Activated naive CD4-positive, alpha-beta T cell treated with Interleukin-2 at 50 U/mL for 16 hours (primary cell): Measurements from ENCODE around the gene FAM120B.
A peak's percentile ranks its signal among the peaks of the same experiment; 100 is the strongest.

ENCODE experiments used
- DNase-seq: peaks from one replicate; pipeline ENCODE4 v3.0.0-alpha.2; 2020

FAM120B gene

DNA sequence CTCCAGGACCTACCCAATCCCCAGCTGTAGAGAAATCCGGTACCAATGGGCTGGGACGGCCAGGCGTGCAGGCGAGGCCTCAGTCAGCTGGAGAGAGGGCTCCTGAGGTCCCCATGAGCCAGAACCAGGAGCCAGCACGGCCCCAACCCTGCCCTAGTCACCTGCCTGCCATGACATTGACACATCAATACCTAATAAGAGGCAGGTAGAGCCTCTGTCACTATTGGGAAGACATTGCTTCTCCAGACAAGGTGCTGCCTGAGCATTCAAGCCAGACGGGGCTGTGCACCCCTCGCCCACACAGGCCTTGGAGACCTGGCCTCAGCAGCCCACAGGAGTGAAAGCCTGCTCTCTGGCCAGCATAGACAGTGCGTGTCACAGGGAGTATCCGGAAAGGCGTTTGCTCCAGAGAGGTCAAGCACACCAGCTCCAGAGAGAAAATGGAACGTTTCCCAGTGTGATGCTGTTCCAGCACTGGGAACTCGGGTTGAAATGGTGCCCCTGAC is 19.1 kb upstream of the FAM120B start:
- no peak for DNase-seq

DNA sequence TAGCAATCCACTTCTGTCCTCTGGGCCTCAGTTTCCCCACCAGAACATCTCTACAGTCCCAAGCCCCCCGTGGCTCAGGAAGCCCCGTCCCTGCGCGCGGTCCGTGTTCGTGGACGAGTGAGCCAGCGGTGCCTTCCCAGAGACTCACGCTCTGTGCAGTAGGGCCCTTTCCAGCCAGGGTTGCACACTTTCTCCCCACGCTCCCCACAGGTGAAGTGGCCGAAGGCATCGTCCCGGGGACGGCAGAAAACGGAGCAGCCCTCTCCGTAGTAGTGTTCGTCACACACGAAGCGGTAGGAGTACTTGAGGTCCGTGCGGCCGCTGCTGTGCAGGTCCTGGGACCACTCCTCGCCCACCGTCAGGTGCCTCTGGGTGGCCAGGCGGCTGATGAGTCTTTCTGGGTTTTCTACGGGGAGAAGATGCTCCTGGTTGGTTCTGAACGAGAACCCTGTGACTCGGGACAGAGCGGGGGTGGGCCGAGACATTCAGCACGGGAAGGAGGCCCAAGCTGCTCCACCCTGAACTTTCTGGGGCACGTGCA is 18.4 kb upstream of the FAM120B start:
- DNase-seq, result no peak

DNA sequence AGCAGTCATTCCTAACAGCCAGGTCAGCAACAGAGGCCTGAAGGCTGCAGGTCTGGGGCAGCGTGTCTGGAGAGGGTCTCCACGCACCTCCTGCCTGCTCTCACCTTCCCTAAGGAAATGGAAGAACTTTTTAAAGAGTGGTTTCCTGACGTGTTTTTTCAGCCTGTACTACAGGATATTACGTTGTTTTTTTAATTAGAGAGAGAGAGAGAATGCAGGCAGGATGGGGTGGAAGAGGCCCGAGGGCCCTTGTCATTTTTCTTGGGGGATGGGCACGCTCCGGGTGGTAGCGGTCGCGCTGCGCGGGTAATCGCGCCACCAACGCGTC is 17.7 kb upstream of the FAM120B start:
- DNase-seq, result no peak

DNA sequence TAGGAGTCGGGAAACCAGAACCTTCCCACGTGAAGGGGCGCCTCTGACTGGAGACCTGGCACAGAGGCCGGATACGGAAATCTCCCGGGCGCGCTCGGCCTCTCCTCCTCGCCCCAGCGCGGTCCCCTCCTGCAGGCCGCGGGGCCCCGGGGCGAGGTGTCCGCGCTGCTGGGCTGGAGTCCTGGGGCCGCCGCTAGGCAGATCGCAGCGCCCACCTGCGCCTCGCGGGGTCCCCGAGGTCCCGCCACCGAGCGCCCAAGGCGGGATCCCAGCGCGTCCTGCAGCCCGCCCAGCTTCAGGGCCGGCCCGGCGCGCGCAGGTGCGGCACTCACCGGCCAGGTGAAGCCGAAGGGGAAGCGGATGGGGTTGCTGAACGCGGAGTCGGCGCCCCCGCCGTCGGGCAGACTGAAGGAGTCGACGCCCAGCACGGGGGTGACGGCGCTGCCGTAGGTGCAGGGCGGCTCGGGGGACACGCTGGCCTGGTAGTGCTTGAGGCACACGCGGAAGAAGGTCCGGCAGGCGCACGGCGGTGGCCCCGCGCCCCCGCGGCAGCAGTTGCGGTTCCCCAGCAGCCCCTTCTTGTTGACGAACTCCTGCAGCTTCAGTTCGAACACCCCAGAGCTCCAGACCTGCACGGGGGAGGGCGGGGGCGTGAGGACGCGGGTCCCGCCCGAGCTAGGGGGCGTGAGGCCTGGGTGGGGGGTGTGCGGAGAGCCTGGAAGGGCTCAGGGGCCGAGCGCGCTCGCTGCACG is 17.2 kb upstream of the FAM120B start:
- no peak for DNase-seq

DNA sequence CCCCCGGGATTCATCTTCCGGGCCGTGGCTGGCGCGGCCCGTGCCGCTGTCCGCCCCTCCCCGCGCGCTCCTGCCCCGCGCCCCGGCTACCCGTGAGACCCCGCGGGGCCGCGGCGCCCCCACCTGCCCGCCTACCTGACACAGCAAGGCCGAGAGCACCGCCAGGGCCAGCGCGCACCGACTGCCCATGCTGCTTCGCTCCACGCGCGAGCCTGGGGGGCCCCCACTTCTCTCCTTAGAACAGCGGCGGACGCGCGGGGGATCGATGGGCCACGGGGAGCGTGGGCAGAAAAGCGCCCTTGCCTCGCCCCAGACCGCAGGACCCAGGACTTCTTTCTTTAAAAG is 16.6 kb upstream of the FAM120B start:
- DNase-seq, result no peak

DNA sequence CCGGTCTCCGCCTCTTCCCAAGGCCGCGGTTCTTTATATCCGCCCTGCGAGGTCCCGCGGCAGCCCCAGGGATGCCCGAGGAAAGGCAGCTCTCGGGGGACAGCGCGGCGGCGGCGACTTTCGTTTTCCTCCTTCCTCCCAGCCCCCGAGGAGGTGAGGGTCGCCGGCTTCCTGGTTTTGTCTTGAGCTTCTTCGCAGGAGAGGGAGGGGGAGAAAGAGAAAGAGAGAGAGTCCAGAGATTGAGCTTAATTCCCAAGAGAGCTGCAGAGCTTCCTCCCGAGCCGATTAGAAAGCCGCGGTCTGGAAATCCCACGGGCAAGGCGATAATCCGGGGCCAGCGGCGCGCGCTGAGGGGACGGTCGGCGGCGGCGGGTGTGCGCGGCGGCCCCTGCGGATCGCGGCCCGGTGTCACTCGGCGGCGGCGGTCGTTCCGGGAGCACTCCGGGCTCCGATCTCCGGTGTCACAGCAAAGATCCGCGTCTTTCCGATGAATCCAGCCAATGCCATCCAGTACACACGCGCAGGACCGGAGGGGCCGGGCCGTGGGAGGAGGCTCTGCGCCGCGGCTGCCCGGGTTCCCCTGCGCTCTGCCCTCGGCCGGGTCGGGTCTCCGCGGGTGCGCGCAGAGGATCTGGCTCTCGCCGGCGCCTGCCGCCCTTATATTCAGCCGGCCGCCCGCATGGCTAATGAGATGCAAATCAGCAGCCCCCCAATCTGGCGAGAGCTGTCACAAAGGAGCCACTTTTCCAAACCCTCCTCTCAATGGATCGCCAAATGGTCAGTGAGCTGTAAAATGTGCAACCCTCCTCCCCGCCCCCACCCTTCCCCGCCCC is 16.0 kb upstream of the FAM120B start, which contains the start of gene DLL1:
TSS of gene DLL1 (minus strand) at position 783 of the 833 bp plus-strand sequence. CDS start 939 bp downstream, outside the sequence.
- peak; percentile 32 for DNase-seq

DNA sequence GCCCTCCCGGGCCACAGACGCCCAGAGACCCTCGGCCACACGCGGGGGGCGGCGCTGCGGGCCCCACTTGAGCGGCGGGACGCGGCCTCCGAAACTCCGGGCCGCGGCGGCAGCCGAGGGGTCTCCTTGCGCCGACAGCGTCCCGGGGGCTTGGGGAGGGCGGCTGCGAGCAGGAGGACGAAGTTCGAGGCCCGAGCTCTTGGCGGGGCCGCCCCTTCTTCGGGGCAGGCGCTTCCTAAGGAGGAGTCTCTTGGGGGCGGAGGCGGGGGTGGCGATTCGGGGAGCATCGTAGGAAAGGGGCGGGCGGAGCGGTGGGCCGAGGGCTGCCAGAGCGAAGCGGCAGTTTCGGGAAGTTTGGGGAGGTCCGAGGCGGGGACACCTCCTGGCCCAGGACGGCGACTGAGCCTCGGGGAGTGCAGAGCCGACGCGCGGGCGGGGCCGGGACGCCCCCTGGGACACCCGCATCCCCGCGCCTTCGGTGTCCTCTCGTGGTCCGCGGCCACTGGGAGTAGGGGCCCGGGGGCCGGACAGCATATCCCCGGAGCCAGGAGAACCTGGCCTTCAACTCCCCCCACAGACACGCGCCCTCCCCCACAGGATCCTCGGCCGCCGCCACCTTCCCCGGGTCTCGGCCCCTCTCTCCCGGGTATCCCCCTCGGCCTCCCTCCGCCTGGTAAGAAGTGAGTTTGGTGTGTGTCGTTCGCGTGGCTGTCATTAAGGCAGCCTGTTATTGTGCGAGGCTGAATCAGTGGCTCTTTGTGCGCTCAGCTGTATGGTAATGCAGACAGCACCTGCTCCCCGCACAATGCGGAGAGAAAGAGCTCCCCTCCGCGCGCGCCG is 15.1 kb upstream of the FAM120B start:
- DNase-seq, result peak; percentile 40

DNA sequence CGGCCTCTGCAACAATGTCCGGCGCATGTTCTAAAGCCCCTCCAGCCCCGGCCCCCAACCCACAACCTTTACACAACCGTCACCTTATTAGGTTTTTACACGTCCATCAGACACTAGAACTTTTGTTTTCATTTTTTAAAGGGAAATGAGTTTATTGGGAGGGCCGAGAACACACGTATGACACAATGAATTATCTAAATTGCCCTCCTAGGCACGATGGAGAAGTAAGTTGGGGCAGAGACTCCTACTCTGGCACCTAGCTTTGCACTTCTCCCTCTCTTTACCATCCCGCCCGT is 14.5 kb upstream of the FAM120B start:
- no peak for DNase-seq

DNA sequence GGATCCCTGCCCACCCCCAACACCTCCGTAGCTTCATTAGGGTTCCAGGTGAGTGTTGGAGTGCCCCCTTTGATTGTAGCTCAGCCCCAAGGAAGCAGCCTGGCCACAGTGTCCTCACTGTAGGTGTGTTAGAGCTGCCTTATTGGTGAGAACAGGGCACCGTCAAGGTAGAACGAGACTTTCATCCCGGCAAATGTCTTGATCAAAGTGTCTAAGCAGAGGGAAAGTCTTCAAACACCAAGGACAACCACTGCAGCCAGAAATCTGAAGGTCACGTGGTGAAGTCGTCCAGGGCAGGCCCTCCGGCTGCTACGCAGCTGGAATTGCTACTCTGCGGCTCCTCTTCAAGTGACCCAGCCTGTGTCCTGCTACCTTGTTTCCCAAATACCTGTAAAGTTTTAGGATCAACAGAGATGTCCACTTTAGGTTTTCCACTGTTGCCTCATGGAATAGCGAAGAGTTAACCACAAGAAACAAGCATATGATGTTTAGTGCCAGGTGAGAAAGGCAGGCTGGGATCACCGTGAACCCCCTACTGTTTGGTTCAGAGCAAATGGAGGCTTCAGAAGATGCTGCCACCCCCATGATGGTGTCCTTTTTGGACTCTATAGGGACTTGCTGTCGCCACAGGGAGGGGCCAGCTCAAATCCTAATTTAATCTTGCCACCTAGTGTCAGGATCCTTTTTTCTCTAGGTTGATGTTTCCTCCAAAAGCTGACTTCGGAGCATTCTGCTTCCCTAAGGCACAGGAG is 14.0 kb upstream of the FAM120B start:
- no peak for DNase-seq

DNA sequence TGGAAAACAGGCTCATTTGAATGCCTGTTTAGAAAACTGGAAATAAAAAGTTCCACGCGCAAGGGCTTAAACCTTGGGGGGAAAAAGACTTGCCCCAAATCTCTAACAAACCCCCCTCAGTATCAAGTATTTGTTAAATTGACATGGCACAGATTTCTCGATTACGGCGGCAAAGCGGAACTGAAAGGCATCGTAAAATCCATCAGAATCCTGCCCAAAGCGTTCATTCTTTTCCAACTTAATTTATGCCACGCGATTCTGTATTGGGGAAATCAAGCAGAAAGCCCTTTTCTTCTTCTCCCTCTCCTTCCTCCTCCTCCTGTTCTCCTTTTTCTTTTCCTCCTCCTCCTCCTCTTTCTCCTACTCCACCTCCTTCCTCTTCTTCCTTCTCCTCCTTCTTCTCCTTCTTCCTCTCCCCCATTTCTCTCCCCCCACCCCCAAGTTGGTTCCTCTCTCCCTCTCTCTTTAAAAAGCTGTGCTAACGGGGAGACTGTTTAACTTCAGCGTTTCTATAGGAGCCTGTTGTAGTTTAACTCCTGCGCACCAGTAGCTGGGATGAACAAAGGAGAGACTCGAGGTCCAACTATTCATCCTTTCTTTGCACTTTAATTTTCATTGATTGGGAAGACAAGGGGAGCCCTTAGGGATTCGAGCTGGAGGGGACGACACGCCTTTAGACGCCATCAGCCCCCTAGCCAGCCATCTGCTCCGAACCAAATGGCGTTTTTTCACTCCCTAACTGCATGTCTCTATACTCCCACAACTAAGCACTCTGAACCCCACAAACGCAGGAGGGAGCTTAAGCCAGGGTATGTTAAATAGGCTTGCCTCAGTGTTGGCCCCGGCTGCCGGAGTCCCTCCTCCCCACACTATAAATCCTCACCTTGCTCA is 13.0 kb upstream of the FAM120B start:
- no peak for DNase-seq

DNA sequence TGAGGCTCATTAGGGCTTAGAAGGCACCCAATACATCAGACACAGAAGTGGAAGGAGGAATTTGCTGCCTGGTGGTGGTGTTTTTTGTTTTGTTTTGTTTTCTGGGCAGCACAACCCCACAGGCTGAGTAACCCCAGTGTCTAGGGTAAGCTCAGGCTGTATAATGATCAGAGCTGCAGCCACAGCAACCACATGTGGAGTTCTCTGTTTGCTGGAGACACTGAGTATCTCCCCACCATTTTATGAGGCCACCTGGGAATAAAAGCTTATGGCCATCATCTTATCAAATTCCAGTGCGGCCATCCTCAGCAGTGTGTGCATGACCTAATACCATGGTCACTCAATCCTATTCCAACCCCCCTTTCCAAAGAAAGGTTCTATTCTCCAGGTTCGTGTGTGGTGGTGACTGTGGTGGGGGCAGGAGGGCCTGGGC is 12.2 kb upstream of the FAM120B start:
- no peak for DNase-seq

DNA sequence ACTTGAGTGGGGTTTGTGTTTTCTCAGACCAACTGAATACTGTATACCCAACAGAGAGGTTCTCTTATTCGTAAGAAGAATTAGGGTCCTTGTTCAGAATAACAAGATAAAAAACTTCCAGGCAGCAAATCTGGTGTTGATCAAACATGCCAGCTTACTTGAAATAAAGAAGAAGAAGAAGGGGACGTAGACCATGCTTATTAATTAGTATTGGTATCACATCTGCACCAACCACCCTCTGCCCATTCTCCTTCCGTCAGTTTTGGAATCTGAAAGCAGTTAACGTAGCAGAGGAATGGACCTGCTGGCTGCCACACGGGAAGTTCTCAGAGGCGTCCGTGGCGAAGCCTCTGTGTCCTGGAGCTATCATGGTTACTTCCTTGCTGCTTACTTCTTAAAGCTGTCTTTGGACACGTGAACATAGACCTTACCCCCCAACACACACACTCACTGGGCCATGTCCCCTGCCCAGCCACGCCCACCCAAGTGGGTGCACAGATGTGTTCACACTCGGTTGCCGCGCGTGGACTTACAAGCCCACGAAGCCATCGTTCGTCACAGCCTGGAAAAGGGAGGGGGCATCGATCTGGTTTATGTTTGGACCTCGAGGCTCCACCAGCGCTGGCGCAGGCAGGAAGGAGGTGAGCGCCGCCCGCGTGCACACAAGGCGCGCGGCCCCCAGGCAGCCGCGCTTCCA is 11.6 kb upstream of the FAM120B start:
- DNase-seq, result no peak

DNA sequence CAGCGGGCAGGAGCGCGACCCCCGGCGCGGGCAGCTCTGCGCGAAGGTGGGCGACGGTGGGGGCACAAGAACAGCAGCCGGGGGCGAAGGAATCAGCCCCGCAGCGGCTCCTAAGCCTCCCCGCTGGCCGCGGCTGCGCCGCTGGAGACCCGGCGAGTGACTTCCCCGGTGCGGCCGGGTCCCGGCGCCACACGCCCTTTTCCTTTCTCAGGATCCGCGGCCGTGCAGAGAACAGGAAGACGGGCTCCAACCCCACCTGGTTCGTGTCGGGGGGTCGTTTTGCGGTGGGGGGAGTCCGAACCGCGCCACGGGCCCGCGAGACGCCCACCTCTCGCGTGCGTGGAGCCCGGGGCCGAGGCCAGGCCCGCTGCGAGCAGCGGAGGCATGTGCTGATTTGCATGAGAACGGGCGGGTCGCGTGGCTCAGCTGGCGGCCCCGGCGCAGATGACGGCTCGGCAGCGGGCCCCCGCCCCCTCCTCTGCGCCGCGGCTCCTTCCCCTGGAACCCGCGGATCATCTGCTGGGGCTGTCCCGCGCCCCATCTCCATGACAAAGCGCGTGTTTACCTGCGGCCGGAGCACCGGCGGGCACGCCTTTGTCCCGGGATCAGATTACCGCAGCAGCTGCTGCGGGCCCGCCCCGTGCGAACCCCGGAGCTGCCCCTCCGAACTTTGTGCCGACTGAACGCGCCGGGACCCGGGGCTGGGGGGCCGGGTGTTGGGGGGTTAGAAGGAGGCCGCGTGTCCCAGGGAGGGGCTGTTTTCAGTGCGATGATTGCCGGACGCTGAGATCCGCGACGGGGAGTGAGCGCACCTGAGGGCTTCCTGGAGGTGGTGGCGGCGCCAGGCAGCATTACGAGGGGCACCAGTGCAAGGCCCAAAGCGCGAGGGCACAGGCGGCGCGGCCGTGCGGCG is 10.8 kb upstream of the FAM120B start:
- DNase-seq, result peak; percentile 60

DNA sequence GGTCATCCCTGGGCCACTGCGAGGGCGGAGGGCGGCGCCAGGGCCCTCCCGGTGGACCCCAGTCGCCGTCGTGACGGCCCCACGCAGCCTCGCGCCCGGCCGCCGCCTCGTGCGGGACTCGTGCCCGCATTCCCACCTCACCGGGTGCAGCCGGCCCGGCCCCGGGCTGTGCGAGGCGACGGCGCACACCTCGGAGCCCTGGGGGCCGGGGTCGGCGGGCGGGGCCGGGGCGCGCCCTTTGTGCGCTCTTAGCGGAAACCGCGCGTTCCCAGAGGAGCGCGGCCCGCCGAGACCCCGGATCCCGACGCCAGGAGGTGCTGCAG is 10.2 kb upstream of the FAM120B start:
- no peak for DNase-seq

DNA sequence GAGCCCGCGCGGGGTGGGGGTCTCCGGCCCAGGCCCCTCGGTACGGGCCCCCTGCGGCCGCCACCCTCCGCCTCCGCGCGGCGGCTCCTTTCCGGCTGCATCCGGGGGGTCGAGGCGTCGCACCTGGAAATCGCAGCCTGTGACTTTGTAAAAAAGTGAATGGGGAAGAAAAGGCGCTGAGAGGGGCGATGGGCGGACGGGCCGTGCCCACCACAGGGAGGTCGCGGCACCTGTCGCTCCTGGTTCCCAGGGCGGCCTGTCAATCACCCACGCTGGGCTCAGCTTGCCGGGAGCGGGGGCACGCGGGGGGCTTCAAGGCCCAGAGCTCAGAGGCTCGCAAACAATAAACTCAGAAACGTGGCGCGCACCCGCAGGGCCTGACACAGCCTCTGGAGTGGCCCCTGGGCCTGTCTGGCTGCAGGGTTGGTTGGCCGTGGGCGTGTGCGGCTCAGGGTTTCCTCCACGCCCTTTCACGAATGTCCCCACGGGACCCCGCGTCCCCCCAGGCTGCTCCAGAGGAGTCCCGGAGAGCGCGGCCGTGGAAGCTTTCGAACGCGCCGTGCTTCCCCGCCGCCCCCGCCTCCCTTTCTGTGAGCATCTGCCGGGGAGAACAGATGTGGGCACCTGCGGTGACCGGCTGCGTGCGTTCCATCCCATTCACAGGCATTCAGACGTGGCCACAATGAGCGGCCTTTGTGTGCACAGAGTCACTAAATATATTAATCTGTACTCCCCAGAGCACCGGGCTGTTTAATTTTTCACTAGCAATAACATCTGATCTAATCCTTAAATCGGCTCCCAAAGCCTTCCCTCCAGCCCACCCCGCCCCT is 9.6 kb upstream of the FAM120B start:
- no peak for DNase-seq

DNA sequence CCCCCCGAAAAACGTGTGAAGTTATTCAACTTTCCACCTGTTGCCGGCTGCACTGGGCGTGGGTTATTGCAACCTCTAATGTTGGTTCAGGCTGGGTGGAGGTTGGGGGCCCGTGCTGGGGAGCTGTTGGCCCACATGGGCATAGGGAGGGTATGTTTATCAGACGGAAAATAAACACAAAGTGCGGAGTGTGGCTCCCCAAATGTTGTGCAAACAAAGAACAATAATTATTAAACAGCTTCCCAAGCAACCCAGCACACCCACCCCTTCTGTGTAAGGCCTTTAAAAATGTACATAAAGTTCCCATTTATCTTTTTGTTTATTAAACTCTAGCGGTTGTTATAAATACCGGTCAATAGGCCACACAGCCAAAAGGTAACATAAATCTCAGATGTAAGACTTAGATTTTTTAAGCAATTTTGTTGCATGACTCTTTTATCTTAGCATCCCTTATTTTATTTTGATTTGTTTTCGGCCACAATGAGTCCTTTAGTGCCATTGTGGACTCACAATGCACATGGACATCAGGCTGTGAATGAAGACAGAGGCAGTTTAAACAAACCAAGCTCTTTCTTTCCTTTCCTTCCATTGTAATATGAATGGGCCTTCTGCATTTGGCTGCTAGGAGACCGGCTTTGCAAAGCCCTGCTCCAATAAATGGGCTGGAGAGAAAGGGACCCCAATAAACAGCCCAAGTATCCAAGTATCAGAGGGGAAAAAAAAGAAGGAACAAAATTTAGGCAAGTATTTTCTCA is 8.8 kb upstream of the FAM120B start:
- no peak for DNase-seq

DNA sequence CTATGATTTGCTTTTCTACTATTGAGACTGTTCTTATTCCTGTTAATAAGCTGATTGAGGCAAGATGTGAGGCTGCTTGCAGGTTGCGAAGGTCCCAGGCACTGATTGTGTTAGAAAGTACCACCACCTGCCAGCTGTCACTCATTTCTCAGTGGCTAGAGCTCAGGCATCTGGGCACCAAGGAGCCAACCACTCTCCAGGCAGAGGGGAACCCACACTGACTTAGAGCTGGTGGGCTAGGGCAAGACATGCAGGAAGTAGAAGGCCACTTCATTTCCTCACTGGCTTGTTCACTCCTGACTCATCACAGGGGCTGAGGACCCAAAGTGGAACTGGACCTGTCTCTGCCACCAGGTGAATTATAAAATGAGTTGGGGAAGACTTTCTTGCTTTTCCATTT is 7.9 kb upstream of the FAM120B start:
- DNase-seq, result no peak

DNA sequence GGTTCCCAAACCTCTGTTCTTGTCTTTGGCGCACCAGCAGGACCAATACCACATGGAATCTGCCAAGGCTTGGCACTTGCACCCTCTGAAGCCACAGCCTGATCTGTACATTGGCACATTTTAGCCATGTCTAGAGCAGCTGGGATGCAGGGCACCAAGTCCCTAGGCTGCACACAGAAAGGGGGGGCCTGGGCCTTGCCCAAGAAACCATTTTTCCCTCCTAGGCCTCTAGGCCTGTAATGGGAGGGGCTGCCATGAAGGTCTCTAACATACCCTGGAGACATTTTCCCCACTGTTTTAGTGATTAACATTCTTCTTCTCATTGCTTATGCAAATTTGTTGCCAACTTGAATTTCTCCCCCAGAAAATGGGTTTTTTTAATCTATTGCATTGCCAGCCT is 5.4 kb upstream of the FAM120B start:
- DNase-seq, result no peak
